Measurements from ENCODE around the gene KIRREL1.

Gene KIRREL1

GRCh38 chr1:158037866-158038359, 44.5 kb downstream of the KIRREL1 start:
- DNase-seq (ENCODE audit: low read depth) = no peak
- H3K4me3 ChIP-seq (ENCODE audit: low read depth, low read length) = no peak overlapping the region
- TF ChIP-seq, protein P1, sequence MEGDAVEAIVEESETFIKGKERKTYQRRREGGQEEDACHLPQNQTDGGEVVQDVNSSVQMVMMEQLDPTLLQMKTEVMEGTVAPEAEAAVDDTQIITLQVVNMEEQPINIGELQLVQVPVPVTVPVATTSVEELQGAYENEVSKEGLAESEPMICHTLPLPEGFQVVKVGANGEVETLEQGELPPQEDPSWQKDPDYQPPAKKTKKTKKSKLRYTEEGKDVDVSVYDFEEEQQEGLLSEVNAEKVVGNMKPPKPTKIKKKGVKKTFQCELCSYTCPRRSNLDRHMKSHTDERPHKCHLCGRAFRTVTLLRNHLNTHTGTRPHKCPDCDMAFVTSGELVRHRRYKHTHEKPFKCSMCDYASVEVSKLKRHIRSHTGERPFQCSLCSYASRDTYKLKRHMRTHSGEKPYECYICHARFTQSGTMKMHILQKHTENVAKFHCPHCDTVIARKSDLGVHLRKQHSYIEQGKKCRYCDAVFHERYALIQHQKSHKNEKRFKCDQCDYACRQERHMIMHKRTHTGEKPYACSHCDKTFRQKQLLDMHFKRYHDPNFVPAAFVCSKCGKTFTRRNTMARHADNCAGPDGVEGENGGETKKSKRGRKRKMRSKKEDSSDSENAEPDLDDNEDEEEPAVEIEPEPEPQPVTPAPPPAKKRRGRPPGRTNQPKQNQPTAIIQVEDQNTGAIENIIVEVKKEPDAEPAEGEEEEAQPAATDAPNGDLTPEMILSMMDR (IDR thresholded peaks at IDR 0.05; ENCODE audit: insufficient read depth, low read depth, low read length, missing control alignments) = no peak

DNA sequence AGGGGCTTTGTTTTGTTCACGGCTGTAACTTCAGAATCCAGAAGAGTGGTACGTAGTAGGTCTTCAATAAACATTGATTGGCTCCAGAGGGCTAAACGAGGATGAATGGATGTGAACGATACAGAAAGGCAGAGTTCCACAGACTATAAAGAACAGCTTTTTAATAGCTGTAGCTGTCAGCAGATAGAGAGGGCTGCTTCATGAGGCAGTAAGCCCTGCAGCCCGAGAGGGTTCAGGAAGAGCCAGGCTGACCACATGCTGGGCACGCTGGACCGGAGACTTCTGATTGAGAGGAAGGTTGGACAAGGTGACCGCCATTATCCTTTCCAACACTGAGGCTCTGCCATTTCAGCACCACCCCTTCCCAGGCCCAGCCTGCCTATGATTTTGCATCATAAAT, 45.3 kb downstream of the KIRREL1 start:
- no peak overlapping the region for H3K4me3 ChIP-seq (ENCODE audit: low read depth, low read length)
- no peak for DNase-seq (ENCODE audit: low read depth)
- TF ChIP-seq, protein P1 (IDR thresholded peaks at IDR 0.05; ENCODE audit: insufficient read depth, low read depth, low read length, missing control alignments) = no peak

- H3K4me3 ChIP-seq (ENCODE audit: low read depth, low read length) = no peak overlapping the region
- no peak for DNase-seq (ENCODE audit: low read depth)
- TF ChIP-seq, protein P1 (IDR thresholded peaks at IDR 0.05; ENCODE audit: insufficient read depth, low read depth, low read length, missing control alignments) = no peak
Measured at GRCh38 chr1:158039380-158039779, 45.9 kb downstream of the KIRREL1 start.

DNA sequence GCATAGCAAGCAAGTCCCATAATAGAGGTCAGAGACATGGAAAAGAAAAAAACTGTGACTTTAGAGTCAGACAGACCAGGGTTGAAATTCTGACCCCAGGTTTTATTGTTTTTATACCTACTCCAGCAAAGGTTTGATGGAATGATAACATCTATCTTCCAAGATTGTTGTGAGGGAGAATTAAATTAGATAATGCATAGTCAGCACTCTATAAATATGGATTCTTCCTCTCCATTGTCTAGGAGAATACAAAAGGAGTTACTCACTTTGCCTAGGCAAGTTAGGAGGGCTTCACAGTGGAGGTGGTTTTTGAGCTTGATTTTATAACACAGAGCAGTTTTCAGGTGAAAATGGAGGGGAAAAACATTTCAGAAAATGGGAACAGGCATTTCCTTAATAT, 46.9 kb downstream of the KIRREL1 start:
- TF ChIP-seq, protein P1 (IDR thresholded peaks at IDR 0.05; ENCODE audit: insufficient read depth, low read depth, low read length, missing control alignments) = no peak

GRCh38 chr1:158043232-158043631, 49.8 kb downstream of the KIRREL1 start:
- no peak for DNase-seq (ENCODE audit: low read depth)
- TF ChIP-seq, protein P1 (IDR thresholded peaks at IDR 0.05; ENCODE audit: insufficient read depth, low read depth, low read length, missing control alignments) = no peak
- no peak overlapping the region for H3K4me3 ChIP-seq (ENCODE audit: low read depth, low read length)

More for the DNA sequence above, 46.9 kb downstream of the KIRREL1 start:
- no peak for DNase-seq (ENCODE audit: low read depth)
- H3K4me3 ChIP-seq (ENCODE audit: low read depth, low read length) = no peak overlapping the region

- TF ChIP-seq, protein P1 (IDR thresholded peaks at IDR 0.05; ENCODE audit: insufficient read depth, low read depth, low read length, missing control alignments) = no peak
- DNase-seq (ENCODE audit: low read depth) = no peak
- H3K4me3 ChIP-seq (ENCODE audit: low read depth, low read length) = no peak overlapping the region
Measured at GRCh38 chr1:158045639-158046038, 52.2 kb downstream of the KIRREL1 start.

Measured in GM12865 (cell line).